H1 (cell line): Measurements from ENCODE around the gene PHEX. TPM values are rescaled to one million over a fixed set of nuclear protein-coding genes. Genes with fewer than 3 reads are reported as not detected.

Experiments used
- CTCF ChIA-PET: fragments of 300-600 bp; sonication (Branson Sonifier 250); formaldehyde crosslinking; loops from one replicate; lab custom pipeline; 2021; ENCODE audit not compliant: partially characterized antibody; lab: Charles Lee
- POLR2A ChIA-PET: fragments of 300-600 bp; sonication (Branson Sonifier 250); formaldehyde crosslinking; loops from one replicate; lab custom pipeline; 2021; ENCODE audit warnings: inconsistent platforms; ENCODE audit not compliant: partially characterized antibody; lab: Charles Lee
- DNase-seq, 2 experiments: peaks; one replicate each; pipeline versions ENCODE4 v3.0.0 to v3.0.0-alpha.2; 2010 to 2022; ENCODE audit warnings: low spot score in 2 of 2, low read depth in 1 of 2, mixed read lengths in 1 of 2
- FAIRE-seq: peaks from 2 replicates; lab custom pipeline; 2011; peaks lifted over from hg19 to GRCh38; lab: Jason Lieb, UNC
- H2AFZ ChIP-seq: 2 replicates; pipeline ENCODE4 v1.8.1; 2012; ENCODE audit warnings: low read length, inconsistent platforms
- H2AK5ac ChIP-seq: 2 replicates; pipeline ENCODE4 v1.6.1; 2013; ENCODE audit warnings: low read depth, low read length
- H2BK120ac ChIP-seq: replicated peaks from 2 replicates; pipeline ENCODE3; 2013; ENCODE audit warnings: low read depth, low read length, inconsistent platforms
- H2BK12ac ChIP-seq: 2 replicates; pipeline ENCODE4 v1.6.1; 2013; ENCODE audit warnings: low read depth, low read length
- H2BK15ac ChIP-seq: 2 replicates; pipeline ENCODE4 v1.6.1; 2013; ENCODE audit warnings: low read length
- H2BK20ac ChIP-seq: 2 replicates; pipeline ENCODE4 v1.6.1; 2013; ENCODE audit warnings: low read length
- H2BK5ac ChIP-seq: 2 replicates; pipeline ENCODE4 v1.6.1; 2013; ENCODE audit warnings: low read depth, low read length
- H3K14ac ChIP-seq: 2 replicates; pipeline ENCODE4 v1.6.1; 2013; ENCODE audit warnings: inconsistent platforms; ENCODE audit not compliant: insufficient read length
- H3K18ac ChIP-seq: 2 replicates; pipeline ENCODE4 v1.6.1; 2013; ENCODE audit warnings: low read length; ENCODE audit errors: extremely low read depth
- H3K23ac ChIP-seq: 2 replicates; pipeline ENCODE4 v1.6.1; 2013; ENCODE audit warnings: inconsistent platforms; ENCODE audit not compliant: insufficient read length
- H3K23me2 ChIP-seq: 2 replicates; pipeline ENCODE4 v1.6.1; 2013; ENCODE audit warnings: low read depth, low read length
- H3K27ac ChIP-seq: 2 replicates; pipeline ENCODE4 v1.6.1; 2011; ENCODE audit warnings: low read depth, low read length, inconsistent platforms
- H3K27me3 ChIP-seq, 4 experiments: replicated peaks in 1 of 4; 1 replicate in 1 of 4; 2 replicates in 3 of 4; pipeline versions ENCODE4 v1.6.1 to v1.8.1; 2011 to 2013; ENCODE audit warnings: low read length in 3 of 4, mild to moderate bottlenecking in 3 of 4, inconsistent platforms in 2 of 4, mixed read lengths in 2 of 4, moderate library complexity in 1 of 4; ENCODE audit not compliant: control insufficient read depth in 3 of 4, insufficient read depth in 3 of 4; ENCODE audit errors: extremely low read depth in 1 of 4
- H3K36me3 ChIP-seq, 4 experiments: 2 replicates each; pipeline versions ENCODE4 v1.6.1 to v1.8.1; 2011 to 2013; ENCODE audit warnings: mild to moderate bottlenecking in 4 of 4, low read length in 3 of 4, moderate library complexity in 2 of 4, control low read depth in 1 of 4, inconsistent platforms in 1 of 4; ENCODE audit not compliant: insufficient read depth in 4 of 4, control insufficient read depth in 2 of 4
- H3K4ac ChIP-seq: replicated peaks from 2 replicates; pipeline ENCODE3; 2013; ENCODE audit warnings: low read length, low read depth, mixed read lengths, inconsistent platforms; ENCODE audit not compliant: insufficient read length
- H3K4me1 ChIP-seq, 4 experiments: replicated peaks in 1 of 4; 1 replicate in 1 of 4; 2 replicates in 3 of 4; pipeline versions ENCODE4 v1.6.1 to v1.8.1; 2011 to 2013; ENCODE audit warnings: low read length in 3 of 4, inconsistent platforms in 2 of 4, mixed read lengths in 1 of 4; ENCODE audit not compliant: insufficient read depth in 4 of 4, control insufficient read depth in 3 of 4
- H3K4me2 ChIP-seq, 2 experiments: 2 replicates each; pipeline versions ENCODE4 v1.6.1 to v1.8.1; 2011 to 2013; ENCODE audit warnings: low read depth in 2 of 2, low read length in 2 of 2, control low read depth in 1 of 2, inconsistent platforms in 1 of 2, mild to moderate bottlenecking in 1 of 2; ENCODE audit not compliant: insufficient read depth in 1 of 2
- H3K4me3 ChIP-seq, 4 experiments: fragments of 200-600, 300-600 bp in 1 of 4; sonication (generic), shearing (Covaris generic), sonication (Bioruptor Twin) in 1 of 4; 2 replicates each; pipeline versions ENCODE4 v1.5.1 to v1.8.1; 2011 to 2016; ENCODE audit warnings: low read length in 4 of 4, low read depth in 3 of 4, control low read depth in 2 of 4, inconsistent platforms in 2 of 4, mild to moderate bottlenecking in 2 of 4, mixed read lengths in 1 of 4, moderate library complexity in 1 of 4; ENCODE audit not compliant: insufficient read depth in 2 of 4; ENCODE audit errors: extremely low read depth in 1 of 4
- H3K56ac ChIP-seq: replicated peaks from 2 replicates; pipeline ENCODE3; 2013; ENCODE audit warnings: low read depth, mild to moderate bottlenecking, mixed read lengths, low read length, inconsistent platforms; ENCODE audit not compliant: insufficient read length
- H3K79me1 ChIP-seq: 2 replicates; pipeline ENCODE4 v1.6.1; 2013; ENCODE audit warnings: low read depth, low read length, control low read depth
- H3K79me2 ChIP-seq, 2 experiments: 2 replicates each; pipeline versions ENCODE4 v1.6.1 to v1.8.1; 2012 to 2013; ENCODE audit warnings: low read length in 2 of 2, mild to moderate bottlenecking in 2 of 2, inconsistent platforms in 1 of 2; ENCODE audit not compliant: insufficient read depth in 2 of 2, control insufficient read depth in 1 of 2
- H3K9ac ChIP-seq, 4 experiments: replicated peaks in 1 of 4; 1 replicate in 1 of 4; 2 replicates in 3 of 4; pipeline versions ENCODE4 v1.6.1 to v1.8.1; 2011 to 2013; ENCODE audit warnings: low read depth in 3 of 4, low read length in 3 of 4, control low read depth in 2 of 4, mild to moderate bottlenecking in 2 of 4, moderate library complexity in 2 of 4, inconsistent platforms in 1 of 4; ENCODE audit errors: extremely low read depth in 1 of 4
- H3K9me3 ChIP-seq, 2 experiments: 2 replicates each; pipeline versions ENCODE4 v1.6.1 to v1.8.1; 2012 to 2013; ENCODE audit warnings: mild to moderate bottlenecking in 2 of 2, moderate library complexity in 2 of 2, control low read depth in 1 of 2, inconsistent platforms in 1 of 2, low read depth in 1 of 2, low read length in 1 of 2, mixed read lengths in 1 of 2; ENCODE audit not compliant: insufficient read depth in 2 of 2
- H4K20me1 ChIP-seq, 2 experiments: replicated peaks in 1 of 2; 2 replicates each; pipeline versions ENCODE3 to v1.8.1; 2011 to 2013; ENCODE audit warnings: inconsistent platforms in 2 of 2, low read length in 2 of 2, mild to moderate bottlenecking in 1 of 2; ENCODE audit not compliant: insufficient read depth in 2 of 2, control insufficient read depth in 1 of 2
- H4K5ac ChIP-seq: 2 replicates; pipeline ENCODE4 v1.6.1; 2013; ENCODE audit warnings: low read length, low read depth, mixed read lengths, inconsistent platforms; ENCODE audit not compliant: insufficient read length
- H4K8ac ChIP-seq: 2 replicates; pipeline ENCODE4 v1.8.0; 2013; ENCODE audit warnings: mild to moderate bottlenecking, moderate library complexity, low read length, inconsistent platforms; ENCODE audit not compliant: insufficient read depth; ENCODE audit errors: extremely low read depth
- H4K91ac ChIP-seq: replicated peaks from 2 replicates; pipeline ENCODE3; 2013; ENCODE audit warnings: low read length, mixed read lengths, inconsistent platforms; ENCODE audit not compliant: insufficient read length
- ASH2L ChIP-seq: fragments of 200-600, 300-600 bp; sonication (generic); IDR thresholded peaks from one replicate; pipeline ENCODE4 v1.7.1; 2017; ENCODE audit warnings: low read length
- BCL11A ChIP-seq, 2 experiments: IDR thresholded peaks; one replicate each; pipeline ENCODE4 v1.6.1; 2011; ENCODE audit warnings: low read depth in 2 of 2, low read length in 2 of 2, mild to moderate bottlenecking in 2 of 2
- CHD1 ChIP-seq: IDR thresholded peaks from 2 replicates; pipeline ENCODE4 v1.6.1; 2012; ENCODE audit warnings: low read depth, low read length, improper control_type of control experiment
- EGR1 ChIP-seq: IDR thresholded peaks from 2 replicates; pipeline ENCODE4 v1.6.1; 2011; ENCODE audit warnings: low read depth, low read length, borderline replicate concordance
- GABPA ChIP-seq: IDR thresholded peaks from 2 replicates; pipeline ENCODE4 v1.6.1; 2011; ENCODE audit warnings: mild to moderate bottlenecking, low read length, moderate library complexity, borderline replicate concordance; ENCODE audit not compliant: insufficient read depth
- POLR2AphosphoS5 ChIP-seq: IDR thresholded peaks from 2 replicates; pipeline ENCODE4 v1.6.1; 2011; ENCODE audit warnings: low read depth, low read length
- SAP30 ChIP-seq: fragments of 300-600 bp; sonication (generic); IDR thresholded peaks from 2 replicates; pipeline ENCODE4 v1.7.1; 2012; ENCODE audit warnings: low read length, moderate library complexity, mild to moderate bottlenecking, inconsistent platforms; ENCODE audit not compliant: insufficient read depth, insufficient replicate concordance
- SIN3A ChIP-seq, 2 experiments: IDR thresholded peaks in 1 of 2; conservative IDR thresholded peaks in 1 of 2; 2 replicates each; pipeline ENCODE4 v1.6.1; 2011 to 2012; ENCODE audit warnings: low read length in 2 of 2, improper control_type of control experiment in 1 of 2, low read depth in 1 of 2, mild to moderate bottlenecking in 1 of 2
- SUZ12 ChIP-seq: fragments of 200-600 bp; sonication (generic); IDR thresholded peaks from 2 replicates; pipeline ENCODE4 v1.6.1; 2012; ENCODE audit warnings: mild to moderate bottlenecking, inconsistent platforms, low read length, moderate library complexity, mixed read lengths
- TBP ChIP-seq: IDR thresholded peaks from 2 replicates; pipeline ENCODE4 v1.6.1; 2011; ENCODE audit warnings: low read depth, low read length, improper control_type of control experiment
- USF2 ChIP-seq: IDR thresholded peaks from 2 replicates; pipeline ENCODE4 v1.6.1; 2011; ENCODE audit warnings: low read length, improper control_type of control experiment
- YY1 ChIP-seq: IDR thresholded peaks from 2 replicates; pipeline ENCODE4 v1.6.1; 2011; ENCODE audit warnings: low read depth, mild to moderate bottlenecking, low read length
- WGBS, 2 experiments: shearing (Covaris generic) in 1 of 2; methylation state at CpG; one replicate each; pipeline versions ENCODE4 v1.1.6 to v1.1.7; 2013 to 2015; ENCODE audit warnings: low lambda C conversion rate in 2 of 2, mixed read lengths in 2 of 2, inconsistent platforms in 1 of 2, low coverage in 1 of 2, missing lambda C conversion rate in 1 of 2; ENCODE audit not compliant: insufficient replicate concordance in 2 of 2, insufficient coverage in 1 of 2, insufficient read length in 1 of 2; ENCODE audit errors: extremely low coverage in 1 of 2, missing lambda C conversion rate in 1 of 2; 5-methylcytosine and 5-hydroxymethylcytosine counted together
- polyA plus RNA-seq, 7 experiments: library from polyadenylated mRNA; depleted of rRNA in 3 of 7; stranded (reverse) in 5 of 7; unstranded in 2 of 7; fragments of >200 nt in 5 of 7; fragments of 200-250 nt in 2 of 7; gene quantifications; 1 replicate in 5 of 7; 2 replicates in 1 of 7; 4 replicates in 1 of 7; pipeline versions ENCODE4 v1.2.1 to v1.2.3, GENCODE V29; 2011 to 2013; ENCODE audit warnings: missing spikeins in 2 of 7, mixed read lengths in 2 of 7
- total RNA-seq: library from RNA; stranded (reverse); fragmentation: NEBNext Ultra II Directional; extraction: Animal tissue kit (Norgen Biotek cat#: 25700); gene quantifications from 2 replicates; pipeline ENCODE4 v1.2.1, GENCODE V29; 2021

The PHEX gene
- total and polyA plus RNA-seq, 2 of the 8 experiments (the other 6 are each of a cell fraction or from before 2014, with no cell fraction given): 0.03 to 0.11 TPM

- Histone ChIP-seq H3K9ac (no peak overlapping the region), H3K18ac (no peak overlapping the region), H3K56ac (no peak overlapping the region), H2BK15ac (no peak overlapping the region), H3K4me2 (no peak overlapping the region), H3K4me3 (no peak overlapping the region), H3K14ac (no peak overlapping the region), H2BK120ac (no peak overlapping the region), H3K27me3 (no peaks in the 10 kb centered on the region), H2AK5ac (no peak overlapping the region), H3K27ac (no peak overlapping the region), H3K23ac (no peak overlapping the region), H4K91ac (no peak overlapping the region), H2BK5ac (no peak overlapping the region), H3K23me2 (no peaks in the 10 kb centered on the region), H3K36me3 (no peaks in the 10 kb centered on the region), H3K4me1 (no peaks in the 10 kb centered on the region), H3K79me1 (no peaks in the 10 kb centered on the region), H4K20me1 (no peaks in the 10 kb centered on the region), H3K79me2 (no peaks in the 10 kb centered on the region), H2BK12ac (no peak overlapping the region), H2BK20ac (no peak overlapping the region), H3K9me3 (no peaks in the 10 kb centered on the region), H4K8ac (no peak overlapping the region), H4K5ac (no peak overlapping the region), H3K4ac (no peak overlapping the region), H2AFZ (no peak overlapping the region)
- FAIRE-seq (no peak), DNase-seq (no peak)
- TF ChIP-seq SUZ12 (no peak), POLR2AphosphoS5 (no peak), CHD1 (no peak), YY1 (no peak), GABPA (no peak), BCL11A (IDR thresholded peaks at IDR 0.05; ENCODE audit: low read depth in 2 of 2, low read length in 2 of 2) (no peak), SAP30 (no peak), USF2 (no peak), SIN3A (conservative IDR thresholded peaks at IDR 0.05 in 1 of 2, IDR thresholded peaks at IDR 0.05 in 1 of 2; ENCODE audit: low read depth in 1 of 2, low read length in 2 of 2) (no peak), TBP (no peak), ASH2L (no peak), EGR1 (no peak)
- WGBS, 2 experiments: 86% methylated on average over 9 of the region's 9 CpGs; no CpG with 5 or more reads in 1 of the 2 experiments
- CTCF ChIA-PET: no interaction called here
- POLR2A ChIA-PET: no interaction called here
These were observed 16.9 kb upstream of the PHEX start for GRCh38 chrX:22015139-22015750.
